ENCODE data around the gene SLC30A1. TPM values are rescaled to one million over a fixed set of nuclear protein-coding genes. Genes with fewer than 3 reads are reported as not detected.

The SLC30A1 gene
- total and polyA plus RNA-seq, 9 donors: 7.4 to 23.4 (median 18.9) TPM

DNA sequence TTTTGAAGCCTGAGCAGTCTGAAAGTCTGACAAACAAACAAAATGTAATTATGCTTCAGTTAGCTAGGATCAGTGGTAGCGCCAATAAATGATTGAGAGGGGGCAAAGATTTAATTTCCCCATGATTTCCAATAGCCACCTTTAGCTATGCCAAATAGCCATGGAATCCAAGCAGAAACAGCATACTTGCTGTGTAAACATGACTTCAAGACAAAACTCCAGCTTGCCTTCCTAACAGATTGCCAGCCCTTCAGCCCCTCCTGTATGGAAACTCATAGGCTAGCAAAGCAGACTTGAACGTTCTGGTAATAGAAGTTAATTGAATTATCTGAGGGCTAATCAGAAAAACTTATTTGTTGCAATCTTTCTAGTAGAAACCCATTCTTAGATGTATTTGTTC, 25.6 kb upstream of the SLC30A1 start:
- H3K27me3 ChIP-seq: no peaks in the 10 kb centered on the region
- TF ChIP-seq POLR2A (IDR thresholded peaks at IDR 0.05): no peak
- TF ChIP-seq, protein P1, sequence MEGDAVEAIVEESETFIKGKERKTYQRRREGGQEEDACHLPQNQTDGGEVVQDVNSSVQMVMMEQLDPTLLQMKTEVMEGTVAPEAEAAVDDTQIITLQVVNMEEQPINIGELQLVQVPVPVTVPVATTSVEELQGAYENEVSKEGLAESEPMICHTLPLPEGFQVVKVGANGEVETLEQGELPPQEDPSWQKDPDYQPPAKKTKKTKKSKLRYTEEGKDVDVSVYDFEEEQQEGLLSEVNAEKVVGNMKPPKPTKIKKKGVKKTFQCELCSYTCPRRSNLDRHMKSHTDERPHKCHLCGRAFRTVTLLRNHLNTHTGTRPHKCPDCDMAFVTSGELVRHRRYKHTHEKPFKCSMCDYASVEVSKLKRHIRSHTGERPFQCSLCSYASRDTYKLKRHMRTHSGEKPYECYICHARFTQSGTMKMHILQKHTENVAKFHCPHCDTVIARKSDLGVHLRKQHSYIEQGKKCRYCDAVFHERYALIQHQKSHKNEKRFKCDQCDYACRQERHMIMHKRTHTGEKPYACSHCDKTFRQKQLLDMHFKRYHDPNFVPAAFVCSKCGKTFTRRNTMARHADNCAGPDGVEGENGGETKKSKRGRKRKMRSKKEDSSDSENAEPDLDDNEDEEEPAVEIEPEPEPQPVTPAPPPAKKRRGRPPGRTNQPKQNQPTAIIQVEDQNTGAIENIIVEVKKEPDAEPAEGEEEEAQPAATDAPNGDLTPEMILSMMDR (IDR thresholded peaks at IDR 0.05): no peak
- 63 to 70% (median 68%) methylated on average over 2 of the region's 2 CpGs for WGBS, 3 donors
- no peak overlapping the region for H3K4me3 ChIP-seq
- no peak overlapping the region for H3K27ac ChIP-seq
- H3K4me1 ChIP-seq (ENCODE audit: insufficient read depth): peaks cover 2% of the 10 kb centered on the region
- intact Hi-C loops (cut with DNase I): no loop called here
- no peaks in the 10 kb centered on the region for H3K36me3 ChIP-seq
- no peak for DNase-seq
- no peaks in the 10 kb centered on the region for H3K9me3 ChIP-seq

DNA sequence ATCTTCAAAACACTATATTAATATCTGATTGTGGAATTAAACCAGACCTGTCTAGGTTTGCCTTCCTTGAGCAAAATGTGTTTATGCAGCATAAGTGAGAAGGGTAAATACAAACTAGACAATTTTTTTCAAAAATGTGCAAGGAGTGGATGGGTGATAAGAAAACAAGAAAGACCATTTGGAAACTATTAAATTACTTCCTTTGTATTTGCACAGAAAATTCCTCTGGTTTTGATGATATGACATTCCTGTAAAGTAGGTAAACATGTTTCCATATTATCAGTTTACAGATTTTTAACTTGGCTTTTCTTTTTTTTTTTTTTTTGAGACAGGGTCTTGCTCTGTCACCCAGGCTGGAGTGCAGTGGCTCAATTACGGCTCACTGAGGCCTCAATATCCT, 24.8 kb upstream of the SLC30A1 start:
- TF ChIP-seq, protein P1 (IDR thresholded peaks at IDR 0.05): no peak
- TF ChIP-seq POLR2A (IDR thresholded peaks at IDR 0.05) (no peak), EP300 (IDR thresholded peaks at IDR 0.05) (no peak)
- no peaks in the 10 kb centered on the region for H3K36me3 ChIP-seq
- no peaks in the 10 kb centered on the region for H3K27me3 ChIP-seq
- no peaks in the 10 kb centered on the region for H3K4me1 ChIP-seq (ENCODE audit: insufficient read depth)
- no peaks in the 10 kb centered on the region for H3K9me3 ChIP-seq
- no peak overlapping the region for H3K4me3 ChIP-seq
- intact Hi-C loops (cut with DNase I): no loop called here
- H3K27ac ChIP-seq: no peak overlapping the region
- WGBS, 3 donors: 91 to 100% (median 97%) methylated on average over 1 of the region's 1 CpG
- no peak for DNase-seq

DNA sequence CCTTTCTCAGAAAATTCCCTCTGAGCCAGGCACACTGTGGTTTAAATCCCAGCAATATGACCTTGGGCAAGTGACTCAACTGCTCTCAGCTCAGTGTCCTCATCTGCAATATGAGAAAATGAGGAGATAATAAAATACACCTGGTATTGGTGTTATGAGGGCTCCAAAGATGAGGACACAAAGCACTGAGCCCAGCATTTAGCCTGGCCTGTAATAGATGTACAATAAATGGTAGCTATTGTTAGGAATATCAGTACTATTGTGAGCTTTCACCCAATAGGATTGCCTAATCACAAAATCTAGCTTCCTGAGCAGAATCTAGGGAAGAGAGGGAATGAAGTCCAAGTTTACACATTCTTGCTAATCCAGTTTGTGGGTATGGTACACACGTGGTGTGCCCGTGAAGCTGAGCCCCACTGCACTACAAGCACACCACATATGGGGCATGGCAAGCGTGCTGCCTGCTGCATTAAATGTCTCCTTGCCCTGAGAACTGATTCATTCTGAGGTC, 24.3 kb upstream of the SLC30A1 start:
- no peak for TF ChIP-seq POLR2A (IDR thresholded peaks at IDR 0.05)
- TF ChIP-seq, protein P1 (IDR thresholded peaks at IDR 0.05): no peak
- no peak for TF ChIP-seq EP300 (IDR thresholded peaks at IDR 0.05)
- intact Hi-C loops (cut with DNase I): no loop called here
- Histone ChIP-seq H3K4me3 (no peak overlapping the region), H3K27ac (no peak overlapping the region), H3K4me1 (ENCODE audit: insufficient read depth) (no peaks in the 10 kb centered on the region), H3K9me3 (no peaks in the 10 kb centered on the region), H3K27me3 (no peaks in the 10 kb centered on the region), H3K36me3 (no peaks in the 10 kb centered on the region)
- 86 to 89% (median 87%) methylated on average over 3 of the region's 3 CpGs for WGBS, 3 donors
- DNase-seq: no peak

DNA sequence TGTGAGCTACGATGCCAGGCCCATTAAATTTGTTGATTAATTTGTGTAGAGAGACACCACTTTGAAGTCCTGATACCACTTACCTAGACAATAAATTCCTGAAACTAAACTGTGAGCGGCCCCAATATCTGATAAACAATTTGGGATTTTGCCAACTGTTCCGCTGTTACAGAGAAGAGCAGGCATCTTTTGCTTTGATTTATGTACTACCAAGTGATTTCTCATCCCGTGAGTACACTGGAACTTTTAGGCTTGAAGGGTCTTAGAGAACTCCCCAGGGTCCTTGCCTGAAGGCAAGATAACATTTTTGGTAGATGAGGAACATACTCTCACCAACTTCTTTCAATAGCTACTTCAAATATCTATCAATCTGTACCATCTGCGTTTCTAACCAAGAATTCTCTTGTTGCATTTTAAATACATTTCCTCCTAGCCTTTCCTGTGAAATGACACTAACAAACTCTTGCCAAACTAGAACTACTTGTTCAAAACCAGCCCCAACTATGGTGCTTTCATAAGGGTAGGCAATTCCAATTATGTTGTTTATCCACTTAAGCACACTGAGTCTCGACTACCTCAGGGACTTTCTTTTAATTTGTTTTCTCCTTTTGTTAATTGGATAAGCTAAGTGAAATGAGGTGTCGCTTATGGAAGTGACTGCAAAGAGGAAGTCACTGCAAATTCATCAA, 23.2 kb upstream of the SLC30A1 start:
- Histone ChIP-seq H3K4me3 (no peak overlapping the region), H3K9me3 (no peaks in the 10 kb centered on the region), H3K27ac (no peak overlapping the region), H3K27me3 (no peaks in the 10 kb centered on the region), H3K4me1 (ENCODE audit: insufficient read depth) (no peaks in the 10 kb centered on the region), H3K36me3 (no peaks in the 10 kb centered on the region)
- TF ChIP-seq POLR2A (IDR thresholded peaks at IDR 0.05) (no peak), EP300 (IDR thresholded peaks at IDR 0.05) (no peak)
- TF ChIP-seq, protein P1 (IDR thresholded peaks at IDR 0.05): no peak
- whole genome bisulfite sequencing, 3 donors: 56 to 63% (median 57%) methylated on average over 7 of the region's 7 CpGs
- DNase-seq: no peak
- intact Hi-C loops (cut with DNase I): no loop called here

Data from ovary (tissue), 9 donors.